Thymus (tissue), 11 donors: ENCODE measurements around the gene ARID4B. TPM values are rescaled to one million over a fixed set of nuclear protein-coding genes. Genes with fewer than 3 reads are reported as not detected.
"Not testable (repeated sequence)": the region's sequence is repeated elsewhere in the genome, so short reads cannot be mapped to it uniquely, and the experiment has no call there.

Experiments used
- DNase-seq, 9 donors: peaks; one replicate each; pipeline ENCODE4 v3.0.0-alpha.2; 2013; ENCODE audit warnings: low spot score in 9 of 9, low read depth in 6 of 9, missing footprints in 1 of 9
- H3K27ac ChIP-seq, 2 donors: one replicate each; pipeline ENCODE4 v1.5.1; 2013; ENCODE audit warnings: control low read depth in 1 of 2, low read depth in 1 of 2, low read length in 1 of 2, mild to moderate bottlenecking in 1 of 2, moderate library complexity in 1 of 2
- H3K27me3 ChIP-seq, 2 donors: one replicate each; pipeline ENCODE4 v1.5.1; 2013; ENCODE audit warnings: low read length in 1 of 2; ENCODE audit not compliant: control insufficient read depth in 2 of 2, insufficient read depth in 1 of 2
- H3K36me3 ChIP-seq, 2 donors: one replicate each; pipeline ENCODE4 v1.5.1; 2013; ENCODE audit warnings: low read length in 1 of 2, mild to moderate bottlenecking in 1 of 2, moderate library complexity in 1 of 2; ENCODE audit not compliant: control insufficient read depth in 2 of 2, insufficient read depth in 2 of 2
- H3K4me1 ChIP-seq, 2 donors: one replicate each; pipeline ENCODE4 v1.5.1; 2013; ENCODE audit warnings: low read length in 2 of 2; ENCODE audit not compliant: control insufficient read depth in 2 of 2, insufficient read depth in 2 of 2
- H3K4me3 ChIP-seq, 2 donors: one replicate each; pipeline ENCODE4 v1.5.1; 2013; ENCODE audit warnings: low read length in 2 of 2, control low read depth in 1 of 2, mild to moderate bottlenecking in 1 of 2
- H3K9me3 ChIP-seq, 2 donors: one replicate each; pipeline ENCODE4 v1.5.1; 2013; ENCODE audit warnings: low read length in 1 of 2, mild to moderate bottlenecking in 1 of 2; ENCODE audit not compliant: control insufficient read depth in 2 of 2, insufficient read depth in 1 of 2
- WGBS: extraction: QIAGEN DNeasy Blood & Tissue Kit; methylation state at CpG from one replicate; pipeline ENCODE4 v1.1.7; 2013; 5-methylcytosine and 5-hydroxymethylcytosine counted together
- polyA plus RNA-seq: library from polyadenylated mRNA; stranded (reverse); fragments of 200-250 nt; gene quantifications from one replicate; pipeline ENCODE4 v1.2.3, GENCODE V29; 2013
- total RNA-seq: library from RNA; stranded (reverse); fragments of 120-200 nt; gene quantifications from one replicate; pipeline ENCODE4 v1.2.4, GENCODE V29; 2013
- donor health status: healthy.

The ARID4B gene
- total and polyA plus RNA-seq, 2 donors = 36.9 to 41.8 TPM

- H3K27me3 ChIP-seq, H3K4me3 ChIP-seq, DNase-seq, H3K27ac ChIP-seq, H3K9me3 ChIP-seq: not testable (repeated sequence)
- H3K36me3 ChIP-seq = peaks cover 3 to 16% of the 10 kb centered on the region in 2 donors
- 93% methylated on average over 24 of the region's 32 CpGs for WGBS
- peaks cover 8 to 22% of the 10 kb centered on the region in 2 donors for H3K4me1 ChIP-seq
Observed at GRCh38 chr1:235309206-235309605, 18.8 kb downstream of the ARID4B start.

- WGBS = 92% methylated on average over 7 of the region's 7 CpGs
- DNase-seq = no peak
- Histone ChIP-seq H3K4me1 (peaks cover 8 to 16% of the 10 kb centered on the region in 2 donors), H3K9me3 (no peaks in the 10 kb centered on the region), H3K36me3 (peaks cover 3 to 16% of the 10 kb centered on the region in 2 donors), H3K27ac (no peak overlapping the region), H3K4me3 (no peak overlapping the region), H3K27me3 (no peaks in the 10 kb centered on the region)
Observed at GRCh38 chr1:235307158-235308124, 20.5 kb downstream of the ARID4B start.

GRCh38 chr1:235304549-235305451 is 23.2 kb downstream of the ARID4B start:
- DNase-seq = peak in 1 of 9 donors; percentile 37
- no peaks in the 10 kb centered on the region for H3K27me3 ChIP-seq
- no peak overlapping the region for H3K27ac ChIP-seq
- WGBS = 26% methylated on average over 6 of the region's 6 CpGs
- no peaks in the 10 kb centered on the region for H3K9me3 ChIP-seq
- peaks cover 12 to 19% of the 10 kb centered on the region in 2 donors for H3K4me1 ChIP-seq
- no peak overlapping the region for H3K4me3 ChIP-seq
- peaks cover 0 to 9% of the 10 kb centered on the region in 2 donors for H3K36me3 ChIP-seq

GRCh38 chr1:235302143-235302542 is 25.8 kb downstream of the ARID4B start:
- WGBS = 88% methylated on average over 1 of the region's 1 CpG
- peaks cover 16 to 29% of the 10 kb centered on the region in 2 donors for H3K4me1 ChIP-seq

GRCh38 chr1:235299169-235299858 is 28.7 kb downstream of the ARID4B start:
- Histone ChIP-seq H3K27ac (no peak overlapping the region), H3K4me1 (peaks cover 12 to 22% of the 10 kb centered on the region in 2 donors)
- 90% methylated on average over 10 of the region's 10 CpGs for WGBS

More at GRCh38 chr1:235302143-235302542, 25.8 kb downstream of the ARID4B start:
- Histone ChIP-seq H3K4me3 (no peak overlapping the region), H3K36me3 (peaks cover 0 to 6% of the 10 kb centered on the region in 2 donors), H3K9me3 (no peaks in the 10 kb centered on the region), H3K27me3 (no peaks in the 10 kb centered on the region), H3K27ac (no peak overlapping the region)
- no peak for DNase-seq

GRCh38 chr1:235298758-235299157 is 29.2 kb downstream of the ARID4B start:
- Histone ChIP-seq H3K27ac (no peak overlapping the region), H3K9me3 (peaks cover 0 to 13% of the 10 kb centered on the region in 2 donors), H3K4me3 (no peak overlapping the region), H3K27me3 (no peaks in the 10 kb centered on the region), H3K4me1 (peaks cover 12 to 19% of the 10 kb centered on the region in 2 donors), H3K36me3 (no peaks in the 10 kb centered on the region)
- peak in 1 of 9 donors; percentile 37 for DNase-seq
- WGBS = 10% methylated on average over 2 of the region's 2 CpGs

More at GRCh38 chr1:235299169-235299858, 28.7 kb downstream of the ARID4B start:
- Histone ChIP-seq H3K9me3 (peaks cover 0 to 13% of the 10 kb centered on the region in 2 donors), H3K4me3 (no peak overlapping the region), H3K36me3 (no peaks in the 10 kb centered on the region), H3K27me3 (no peaks in the 10 kb centered on the region)
- DNase-seq = no peak

GRCh38 chr1:235297579-235297978 is 30.4 kb downstream of the ARID4B start:
- peaks cover 0 to 13% of the 10 kb centered on the region in 2 donors for H3K9me3 ChIP-seq
- H3K4me1 ChIP-seq = peaks cover 12 to 19% of the 10 kb centered on the region in 2 donors
- H3K4me3 ChIP-seq = no peak overlapping the region
- DNase-seq = peak in 5 of 9 donors; percentile 33 to 76 (median 45)
- no peaks in the 10 kb centered on the region for H3K36me3 ChIP-seq
- H3K27ac ChIP-seq = peak overlapping the region in 1 of 2 donors; percentile 52
- no peaks in the 10 kb centered on the region for H3K27me3 ChIP-seq
- WGBS = 3% methylated on average over 3 of the region's 3 CpGs

GRCh38 chr1:235296729-235297128 is 31.2 kb downstream of the ARID4B start:
- H3K9me3 ChIP-seq = peaks cover 0 to 13% of the 10 kb centered on the region in 2 donors
- H3K36me3 ChIP-seq = no peaks in the 10 kb centered on the region
- no peaks in the 10 kb centered on the region for H3K27me3 ChIP-seq
- no peak overlapping the region for H3K4me3 ChIP-seq
- peaks cover 12 to 19% of the 10 kb centered on the region in 2 donors for H3K4me1 ChIP-seq
- peak overlapping the region in 1 of 2 donors; percentile 30 for H3K27ac ChIP-seq
- 97% methylated on average over 1 of the region's 1 CpG for WGBS
- DNase-seq = no peak
